K562 (cell line): Measurements from ENCODE around the gene SLC49A3. TPM values are rescaled to one million over a fixed set of nuclear protein-coding genes. Genes with fewer than 3 reads are reported as not detected.

Experiments used
- ATF1 ChIP-seq, 2 experiments: fragments of 450-650 bp in 1 of 2; IDR thresholded peaks; 2 replicates each; pipeline ENCODE4 v1.6.1; 2016; ENCODE audit warnings: missing compliant biosample characterization in 1 of 2, missing genetic modification characterization in 1 of 2
- BDP1 ChIP-seq: IDR thresholded peaks from 3 replicates; pipeline ENCODE4 v1.6.1; 2011; ENCODE audit not compliant: insufficient read length, insufficient read depth
- E2F5 ChIP-seq: sonication (generic); formaldehyde crosslinking; IDR thresholded peaks from 2 replicates; pipeline ENCODE4 v1.8.0; 2022; ENCODE audit warnings: mild to moderate bottlenecking, missing genetic modification reagents
- ERF ChIP-seq: fragments of 450-650 bp; formaldehyde crosslinking; IDR thresholded peaks from 2 replicates; pipeline ENCODE4 v1.4.0; 2020; ENCODE audit warnings: mild to moderate bottlenecking, mixed read lengths
- ETS2 ChIP-seq: IDR thresholded peaks from 2 replicates; pipeline ENCODE4 v1.6.1; 2016; ENCODE audit warnings: borderline replicate concordance, missing genetic modification characterization, mild to moderate bottlenecking, moderate library complexity, missing compliant biosample characterization; ENCODE audit not compliant: poor library complexity, severe bottlenecking
- ETV6 ChIP-seq, 3 experiments: fragments of 150-350 bp in 1 of 3; sonication (generic) in 1 of 3; formaldehyde crosslinking in 1 of 3; IDR thresholded peaks; 2 replicates each; pipeline versions ENCODE4 v1.6.1 to v1.8.0; 2014 to 2022; ENCODE audit warnings: borderline replicate concordance in 2 of 3, low read depth in 2 of 3, antibody characterized with exemption in 1 of 3, low read length in 1 of 3, mild to moderate bottlenecking in 1 of 3, missing genetic modification reagents in 1 of 3
- IRF1 ChIP-seq: sonication (generic); formaldehyde crosslinking; IDR thresholded peaks from 2 replicates; pipeline ENCODE4 v1.8.0; 2022; ENCODE audit warnings: missing genetic modification reagents, mild to moderate bottlenecking, borderline replicate concordance
- KAT7 ChIP-seq: sonication (generic); formaldehyde crosslinking; IDR thresholded peaks from 2 replicates; pipeline ENCODE4 v1.8.0; 2022; ENCODE audit warnings: missing genetic modification reagents, mild to moderate bottlenecking, borderline replicate concordance
- MIER1 ChIP-seq: fragments of 450-650 bp; IDR thresholded peaks from 2 replicates; pipeline ENCODE4 v1.6.1; 2016; ENCODE audit warnings: antibody characterized with exemption, mild to moderate bottlenecking, low read depth
- NR1H2 ChIP-seq: sonication (generic); formaldehyde crosslinking; IDR thresholded peaks from 2 replicates; pipeline ENCODE4 v1.4.0; 2020; ENCODE audit warnings: mild to moderate bottlenecking, missing genetic modification reagents
- NR2C2 ChIP-seq, 2 experiments: fragments of 200-800 bp in 1 of 2; sonication (Bioruptor generic) in 1 of 2; sonication (generic) in 1 of 2; formaldehyde crosslinking in 1 of 2; IDR thresholded peaks; 2 replicates each; pipeline versions ENCODE4 v1.6.1 to v1.8.0; 2016 to 2022; ENCODE audit warnings: mild to moderate bottlenecking in 1 of 2, missing compliant biosample characterization in 1 of 2, missing genetic modification characterization in 1 of 2, missing genetic modification reagents in 1 of 2
- NR4A1 ChIP-seq, 2 experiments: fragments of 250-450 bp in 1 of 2; fragments of 450-650 bp in 1 of 2; sonication (Bioruptor Pico) in 1 of 2; IDR thresholded peaks; 2 replicates each; pipeline versions ENCODE4 v1.4.0 to v1.6.1; 2016 to 2020; ENCODE audit warnings: mild to moderate bottlenecking in 2 of 2, missing compliant biosample characterization in 1 of 2, missing genetic modification characterization in 1 of 2, moderate library complexity in 1 of 2
- PHB2 ChIP-seq: fragments of 450-650 bp; IDR thresholded peaks from 2 replicates; pipeline ENCODE4 v1.6.1; 2017; ENCODE audit warnings: low read depth
- PTBP1 ChIP-seq: fragments of 200-400 bp; formaldehyde crosslinking; IDR thresholded peaks from 2 replicates; pipeline ENCODE4 v1.6.1; 2017; ENCODE audit warnings: low read depth, low read length
- SMARCC2 ChIP-seq: fragments of 450-650 bp; IDR thresholded peaks from 2 replicates; pipeline ENCODE4 v1.6.1; 2017; ENCODE audit warnings: antibody characterized with exemption, moderate library complexity, mild to moderate bottlenecking, low read depth
- STAT6 ChIP-seq: sonication (generic); formaldehyde crosslinking; IDR thresholded peaks from 2 replicates; pipeline ENCODE4 v1.8.1; 2023; ENCODE audit warnings: mild to moderate bottlenecking, missing genetic modification reagents
- TARDBP ChIP-seq: fragments of 450-650 bp; IDR thresholded peaks from 2 replicates; pipeline ENCODE4 v1.6.1; 2016
- ZBTB7A ChIP-seq: IDR thresholded peaks from 2 replicates; pipeline ENCODE4 v1.6.1; 2011; ENCODE audit warnings: low read depth, mild to moderate bottlenecking, low read length, moderate library complexity, borderline replicate concordance; ENCODE audit not compliant: control insufficient read depth
- ZFPM2 ChIP-seq: fragments of 250-450 bp; sonication (Bioruptor Pico); IDR thresholded peaks from 2 replicates; pipeline ENCODE4 v1.5.1; 2022; ENCODE audit warnings: mild to moderate bottlenecking
- ZNF41 ChIP-seq: fragments of 250-450 bp; sonication (Bioruptor Pico); conservative IDR thresholded peaks from 2 replicates; pipeline ENCODE4 v1.4.0; 2020; ENCODE audit warnings: mild to moderate bottlenecking
- ZNF507 ChIP-seq: conservative IDR thresholded peaks from 2 replicates; pipeline ENCODE4 v1.6.1; 2017; ENCODE audit warnings: missing genetic modification characterization, missing compliant biosample characterization
- polyA plus RNA-seq, 8 experiments: library from polyadenylated mRNA; depleted of rRNA in 4 of 8; stranded (reverse) in 5 of 8; unstranded in 3 of 8; fragments of >200 nt; fragmentation: Nextera tagmentation in 2 of 8; fragmentation: Illumina TruSeq in 1 of 8; extraction: Ambion mirVana in 2 of 8; extraction: Trizol in 1 of 8; gene quantifications; 2 replicates each; pipeline versions ENCODE4 v1.2.1 to v1.2.3, GENCODE V29; 2011 to 2014; ENCODE audit warnings: inconsistent platforms in 1 of 8, missing spikeins in 1 of 8
- total RNA-seq, 7 experiments: library from RNA; depleted of rRNA in 6 of 7; stranded (reverse); fragments of >200 nt in 6 of 7; fragmentation: Illumina TruSeq in 2 of 7; extraction: Trizol in 2 of 7; gene quantifications; 2 replicates each; pipeline versions ENCODE4 v1.2.1 to v1.2.3, GENCODE V29; 2011 to 2021; ENCODE audit warnings: low replicate concordance in 1 of 7

Gene SLC49A3
- total and polyA plus RNA-seq, 9 of the 15 experiments (the other 6 are each of a cell fraction or from before 2014, with no cell fraction given), result 0.24 to 0.41 TPM; not detected in 7

GRCh38 chr4:687048-687970, 1.6 kb downstream of the SLC49A3 start (continued):
- TF ChIP-seq ZNF507 (tag) (no peak), NR2C2 (CRISPR knock-in tag; IDR thresholded peaks at IDR 0.05) (peak; percentile 45; the same call in 1 of the 2 replicates), NR2C2 (tag; IDR thresholded peaks at IDR 0.05) (peak; percentile 92), ZFPM2 (CRISPR knock-in tag) (no peak), ERF (no peak), ZBTB7A (peak; percentile 50; the same call in 1 of the 2 replicates), BDP1 (no peak), ATF1 (CRISPR knock-in tag; IDR thresholded peaks at IDR 0.05) (no peak), ATF1 (tag; IDR thresholded peaks at IDR 0.05) (peak; percentile 39), PTBP1 (no peak), IRF1 (CRISPR knock-in tag) (no peak), E2F5 (CRISPR knock-in tag) (no peak), STAT6 (CRISPR knock-in tag) (no peak), TARDBP (peak; percentile 84; the same call in 1 of the 2 replicates), NR1H2 (CRISPR knock-in tag) (no peak), ZNF41 (no peak), SMARCC2 (peak; percentile 52; the same call in 1 of the 2 replicates), NR4A1 (CRISPR knock-in tag; IDR thresholded peaks at IDR 0.05) (no peak), NR4A1 (tag; IDR thresholded peaks at IDR 0.05) (peak; percentile 21; the same call in 1 of the 2 replicates), PHB2 (no peak), KAT7 (CRISPR knock-in tag) (no peak), MIER1 (no peak), ETS2 (no peak), ETV6 (IDR thresholded peaks at IDR 0.05; ENCODE audit: borderline replicate concordance in 1 of 2, low read depth in 2 of 2, low read length in 1 of 2) (no peak), ETV6 (CRISPR knock-in tag; IDR thresholded peaks at IDR 0.05; ENCODE audit: borderline replicate concordance) (no peak; the same call in 1 of the 2 replicates)
